GM18498 (cell line): ENCODE data around the gene ISCA2.
"Not testable (repeated sequence)": the region's sequence is repeated elsewhere in the genome, so short reads cannot be mapped to it uniquely, and the experiment has no call there.

ENCODE experiments used
- ATAC-seq: cut with Tn5 transposase; IDR thresholded peaks from one replicate; pipeline ENCODE4 v1.9.1; 2021; ENCODE audit warnings: mild to moderate bottlenecking, moderate library complexity; ENCODE audit not compliant: unreplicated experiment

Gene ISCA2

DNA sequence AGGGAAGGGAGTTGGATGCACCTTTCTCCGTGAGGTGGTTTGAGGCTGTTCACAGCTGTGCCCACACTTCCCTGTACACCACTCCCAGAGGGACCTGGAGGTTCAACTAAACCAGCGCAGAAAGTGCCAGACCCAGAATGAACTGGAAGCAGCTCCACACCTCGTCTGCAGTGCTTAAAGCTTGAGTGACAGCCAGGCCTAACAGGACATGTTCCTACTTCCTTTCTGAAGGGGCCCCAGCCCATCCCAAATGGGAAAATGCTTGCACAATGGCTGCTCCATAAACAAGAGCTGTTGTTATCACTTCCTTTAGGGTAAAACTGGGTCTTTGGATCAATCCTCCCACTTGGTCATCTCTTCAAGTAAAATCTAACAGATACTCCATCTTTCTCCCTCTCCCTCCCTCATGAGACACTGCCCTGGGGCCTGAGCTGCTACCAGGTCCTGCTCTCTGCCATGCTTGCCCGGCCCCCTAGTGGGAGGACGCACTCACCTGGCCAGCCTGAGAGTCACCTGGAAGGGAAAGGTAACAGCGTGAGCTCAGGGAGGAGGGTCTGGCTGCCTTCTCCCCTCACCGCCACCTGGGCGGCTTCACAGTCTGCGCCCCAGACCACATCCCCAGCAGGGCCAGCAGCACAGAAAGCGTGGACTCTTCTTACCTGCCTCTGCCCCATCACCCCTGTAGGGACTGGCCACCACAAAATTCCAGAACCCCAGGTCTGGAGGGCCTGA lies 33.5 kb downstream of the ISCA2 start:
- ATAC-seq = no peak

DNA sequence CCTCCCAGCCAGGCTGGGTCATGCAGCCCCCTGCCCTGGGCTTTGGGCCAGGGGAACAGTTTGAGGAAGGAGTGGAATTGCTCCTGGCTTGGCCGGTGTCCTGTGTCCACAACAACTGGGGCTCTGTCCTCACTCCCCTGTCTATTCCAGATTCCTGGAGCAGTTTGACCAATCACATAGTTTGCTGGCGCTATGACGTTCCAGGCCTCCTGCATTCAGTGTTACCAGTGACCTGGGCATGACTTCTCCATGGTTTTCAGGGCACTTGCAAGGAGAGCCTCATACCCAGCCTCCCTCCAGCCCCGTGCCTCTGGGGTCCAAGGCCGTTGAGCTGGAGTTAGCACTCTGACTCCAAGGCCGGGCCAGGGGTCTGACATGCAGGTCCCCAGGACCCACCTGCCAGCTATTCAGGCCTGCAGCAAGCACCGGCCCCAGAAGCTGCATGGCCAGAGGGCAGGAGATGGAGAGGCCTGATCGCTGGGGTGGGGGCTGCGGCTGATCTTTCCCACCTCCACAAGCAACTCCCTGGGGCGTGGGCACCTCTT lies 34.2 kb downstream of the ISCA2 start:
- ATAC-seq = no peak

GRCh38 chr14:74528406-74528805 lies 34.8 kb downstream of the ISCA2 start:
- ATAC-seq = no peak

- no peak for ATAC-seq
Observed at GRCh38 chr14:74528886-74529285, 35.3 kb downstream of the ISCA2 start.

DNA sequence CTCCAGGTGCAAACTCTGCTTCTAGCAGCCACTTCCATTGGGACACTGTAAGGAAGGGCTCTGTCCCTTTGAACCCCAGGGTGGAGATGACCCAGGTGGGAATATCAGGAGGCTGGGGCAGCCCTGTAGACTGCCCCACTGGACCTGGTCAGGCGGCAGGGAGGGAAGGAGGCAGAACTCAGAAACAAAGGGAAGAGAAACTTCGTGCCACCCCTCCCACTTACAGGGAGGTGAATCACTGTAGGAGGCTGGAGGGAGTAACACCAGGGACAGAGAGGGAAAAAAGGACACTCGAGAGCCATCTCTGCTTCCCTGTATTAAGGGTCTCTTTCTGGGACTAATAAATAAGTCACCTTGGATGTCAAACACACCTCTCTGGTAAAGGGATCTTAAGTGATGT lies 37.4 kb downstream of the ISCA2 start:
- no peak for ATAC-seq

- no peak for ATAC-seq
Observed at GRCh38 chr14:74531467-74531866, 37.9 kb downstream of the ISCA2 start.

DNA sequence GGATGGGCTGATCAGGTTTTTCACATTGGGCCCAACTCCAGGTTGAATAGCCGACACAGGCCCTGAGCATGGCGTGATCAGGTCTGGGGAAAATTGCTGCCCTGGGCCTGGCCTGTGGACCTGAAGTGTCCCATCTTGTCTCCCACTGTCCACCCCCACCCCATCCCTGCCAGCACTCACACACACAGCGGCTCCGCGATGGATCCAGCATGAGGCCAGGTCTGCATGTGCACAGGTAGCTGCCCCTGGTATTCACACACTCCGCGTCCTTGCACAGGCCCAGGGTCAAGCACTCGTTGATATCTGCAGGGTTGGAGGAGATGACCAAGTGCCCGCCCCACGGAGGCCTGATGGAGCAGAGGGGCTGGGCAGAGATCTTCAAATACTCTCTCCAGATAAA lies 38.7 kb downstream of the ISCA2 start:
- no peak for ATAC-seq

GRCh38 chr14:74533576-74533975 lies 40.0 kb downstream of the ISCA2 start:
- no peak for ATAC-seq

DNA sequence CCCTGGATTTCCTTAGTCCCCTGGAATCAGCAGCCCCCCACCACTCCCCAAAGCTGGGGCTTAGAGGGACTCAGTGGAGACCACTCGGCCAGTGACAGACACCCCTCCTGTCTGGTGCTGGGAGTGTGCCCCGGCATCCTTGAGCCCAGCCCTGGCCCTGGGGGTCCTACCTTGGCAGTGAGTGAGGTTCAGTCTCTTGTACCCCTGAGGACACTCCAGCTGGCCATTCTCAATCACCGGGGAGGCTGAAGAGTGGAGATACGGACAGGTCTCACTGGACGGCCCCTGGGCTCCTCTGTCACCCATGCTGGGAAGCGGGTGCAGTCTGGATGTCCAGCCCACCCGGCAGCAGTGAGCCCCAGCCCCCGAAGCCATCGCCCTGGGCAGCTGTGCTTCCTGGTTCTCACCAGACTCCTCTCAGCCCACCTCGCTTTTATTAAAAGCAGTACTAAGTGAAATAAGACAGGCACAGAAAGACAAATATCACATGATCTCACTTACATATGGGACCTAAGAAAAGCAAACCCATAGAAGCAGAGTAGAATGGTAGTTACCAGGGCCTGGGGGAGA lies 42.3 kb downstream of the ISCA2 start:
- ATAC-seq = no peak

DNA sequence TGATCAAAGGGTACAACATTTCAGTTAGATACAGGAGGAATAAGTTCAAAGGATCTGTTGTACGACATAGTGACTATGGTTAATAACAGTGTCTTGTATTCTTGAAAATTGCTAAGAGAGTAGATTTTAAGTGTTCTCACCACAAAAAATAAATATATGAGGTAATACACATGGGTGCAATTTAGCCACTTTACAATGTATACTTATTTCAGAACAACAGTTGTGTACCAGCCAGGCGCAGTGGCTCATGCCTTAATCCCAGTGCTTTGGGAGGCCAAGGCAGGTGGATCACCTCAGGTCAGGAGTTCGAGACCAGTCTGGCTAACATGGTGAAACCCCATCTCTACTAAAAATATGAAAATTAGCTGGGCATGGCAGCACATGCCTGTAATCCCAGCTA lies 42.8 kb downstream of the ISCA2 start:
- ATAC-seq = not testable (repeated sequence)

DNA sequence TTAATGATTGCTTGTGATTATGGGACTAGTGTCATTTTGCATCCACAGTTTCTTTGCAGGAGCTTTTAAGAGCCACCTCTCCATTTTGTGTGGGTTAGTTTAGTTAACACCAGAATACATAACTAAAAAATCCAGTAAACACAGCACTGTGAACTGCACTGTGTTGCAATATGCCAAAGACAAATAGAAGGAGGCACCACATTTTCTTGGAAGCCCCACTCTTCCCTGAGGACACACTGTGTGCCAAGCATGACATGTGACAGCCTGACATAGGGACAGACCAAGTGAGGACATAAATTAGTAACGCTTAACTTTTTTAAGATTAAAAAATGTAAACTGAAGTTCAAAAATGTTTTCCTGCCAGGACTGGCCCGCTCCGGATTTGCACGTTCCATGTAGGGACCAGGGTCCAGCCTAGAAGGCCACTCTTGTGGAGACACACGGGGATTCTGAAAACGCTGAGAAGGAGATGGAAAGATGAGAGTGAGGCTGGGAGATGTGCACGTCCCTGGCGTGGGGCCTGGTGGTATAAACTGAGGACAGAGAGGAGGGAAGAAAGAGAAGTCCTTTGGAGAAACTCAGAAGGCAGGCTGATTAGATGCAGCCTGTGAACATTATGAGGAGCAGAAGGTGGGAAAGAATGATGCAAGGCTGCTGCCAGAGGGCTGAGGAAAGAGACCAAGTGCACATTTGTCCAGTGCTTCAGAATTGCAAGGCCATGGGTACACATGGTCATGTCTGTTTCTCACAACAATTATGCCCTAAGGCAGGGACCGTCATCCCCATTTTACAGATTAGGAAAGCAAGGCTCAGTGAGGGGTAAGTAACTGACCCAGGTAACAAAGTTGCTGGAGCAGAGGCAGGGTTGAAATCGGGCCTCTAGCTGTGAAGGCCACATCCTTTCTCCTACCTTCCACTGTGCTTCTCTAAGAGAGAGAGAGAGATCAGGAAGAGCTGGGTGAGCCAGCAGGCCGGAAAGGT lies 45.1 kb downstream of the ISCA2 start:
- no peak for ATAC-seq

DNA sequence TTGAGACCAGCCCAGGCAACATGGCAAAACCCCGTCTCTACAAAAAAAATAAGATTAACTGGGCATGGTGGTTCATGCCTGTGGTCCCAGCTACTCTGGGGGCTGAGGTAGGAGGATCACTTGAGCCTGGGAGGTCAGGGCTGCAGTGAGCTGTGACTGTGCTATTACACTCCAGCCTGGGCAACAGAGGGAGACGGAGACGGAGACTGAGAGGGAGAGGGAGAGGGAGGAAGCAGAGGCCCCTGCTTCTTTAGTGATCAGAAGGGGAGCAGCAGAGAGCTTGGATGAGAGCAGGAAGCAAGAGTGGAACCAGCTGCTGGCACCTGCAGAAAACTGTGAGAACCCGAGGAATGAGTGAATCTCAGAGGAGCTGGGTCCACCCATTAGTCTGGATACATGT lies 45.9 kb downstream of the ISCA2 start:
- no peak for ATAC-seq

DNA sequence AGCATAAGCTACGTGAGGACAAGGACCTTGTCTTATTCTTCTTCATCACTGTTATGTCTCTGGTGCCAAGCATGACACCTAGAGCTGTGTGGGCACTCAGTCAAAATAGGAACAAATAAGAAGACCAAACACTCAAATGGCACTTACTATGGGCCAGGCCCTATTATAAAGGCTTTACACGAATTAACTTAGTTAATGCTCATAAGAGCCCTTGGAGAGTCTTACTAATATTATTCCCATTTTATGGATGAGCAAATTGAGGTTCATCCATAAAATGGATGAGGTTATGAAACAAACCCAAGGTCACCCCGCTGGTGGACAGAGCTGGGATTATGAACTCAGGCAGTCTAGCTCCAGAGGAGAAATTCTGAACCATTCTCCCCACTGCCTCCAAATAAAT lies 47.7 kb downstream of the ISCA2 start:
- no peak for ATAC-seq

DNA sequence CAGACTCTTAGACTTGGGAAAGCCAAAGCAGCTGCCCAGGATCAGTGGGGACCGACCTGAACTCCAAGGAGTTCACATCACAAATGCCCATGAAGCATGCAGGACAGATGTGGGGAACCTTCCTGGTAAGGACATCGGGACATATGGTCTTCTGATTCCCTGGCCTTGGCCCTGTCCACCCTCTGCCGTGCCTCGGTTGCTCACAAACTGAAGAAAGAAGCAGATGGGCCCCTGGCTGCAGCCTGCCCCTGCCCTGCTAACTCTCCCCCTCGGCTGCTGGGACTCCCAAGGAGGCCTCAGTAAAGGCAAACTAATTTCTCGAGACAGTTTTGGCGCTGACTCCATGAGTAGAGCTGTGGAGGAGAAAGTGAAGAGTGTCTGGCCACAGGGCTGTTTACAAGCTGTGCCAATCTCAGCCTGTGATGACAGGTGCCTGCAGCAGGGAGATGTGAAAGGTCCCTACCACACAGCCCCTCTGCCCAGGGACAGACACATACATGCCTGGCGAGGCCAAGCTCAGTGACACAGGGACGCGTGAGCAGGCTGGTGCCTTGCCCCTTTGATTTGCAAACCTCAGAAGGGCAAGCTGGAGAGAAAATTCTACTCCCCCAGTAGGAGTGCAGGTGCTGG lies 48.6 kb downstream of the ISCA2 start:
- no peak for ATAC-seq

DNA sequence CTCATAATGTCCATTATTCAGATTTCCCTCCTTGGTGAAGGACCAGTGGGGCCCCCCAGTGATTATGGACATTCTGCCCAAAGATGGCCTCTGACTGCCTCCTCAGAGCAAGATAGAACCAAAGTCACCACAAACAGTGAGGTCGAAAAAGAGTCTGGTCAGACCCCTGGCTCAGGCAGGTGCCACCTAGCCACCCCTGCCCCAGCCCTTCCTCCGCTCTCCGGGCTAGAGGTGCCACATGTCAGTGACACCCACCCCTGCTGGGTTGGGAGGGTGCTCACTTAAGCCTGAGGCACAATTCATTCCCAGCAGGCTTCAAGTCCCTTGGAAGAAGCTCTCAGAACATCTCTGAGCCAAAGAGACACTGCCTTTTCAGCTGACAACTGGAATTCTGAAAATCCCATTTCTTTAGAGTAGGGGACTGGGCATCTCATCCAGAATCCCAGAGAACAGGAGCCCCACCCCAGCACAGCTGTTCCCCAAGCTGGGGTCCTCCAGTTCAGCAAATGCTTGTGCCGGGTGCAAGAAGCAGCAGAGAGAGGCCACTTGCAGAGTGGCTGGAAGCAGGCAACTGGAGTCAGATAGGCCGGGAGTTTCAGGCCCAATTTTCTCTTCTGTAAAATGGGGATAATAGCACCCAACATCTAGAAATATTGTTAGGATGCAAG lies 50.3 kb downstream of the ISCA2 start:
- no peak for ATAC-seq

GRCh38 chr14:74545386-74545785 lies 51.8 kb downstream of the ISCA2 start:
- no peak for ATAC-seq

DNA sequence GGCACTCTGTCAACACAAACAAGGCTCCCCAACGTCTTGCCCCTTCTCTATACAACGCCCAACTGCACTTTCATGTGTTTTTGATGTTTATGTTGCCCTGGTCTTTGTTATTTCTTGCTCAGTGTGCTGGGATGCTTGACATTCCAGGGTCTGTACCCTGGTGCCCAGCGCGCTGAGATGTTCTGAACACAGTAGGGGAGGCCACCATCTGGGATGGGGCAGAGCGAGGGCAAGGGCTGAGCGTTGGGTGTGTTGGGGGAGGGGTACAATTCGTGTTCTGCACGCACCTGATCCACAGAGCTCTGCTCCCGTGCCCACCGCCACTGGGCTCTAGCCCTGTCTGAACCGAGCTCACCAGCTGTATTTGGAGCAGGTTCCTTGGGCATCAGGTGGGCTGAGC lies 52.9 kb downstream of the ISCA2 start:
- no peak for ATAC-seq
